H1 (cell line): ENCODE data around the gene ST6GALNAC3. TPM values are rescaled to one million over a fixed set of nuclear protein-coding genes. Genes with fewer than 3 reads are reported as not detected.

Experiments used
- CTCF ChIA-PET: fragments of 300-600 bp; sonication (Branson Sonifier 250); formaldehyde crosslinking; loops from one replicate; lab custom pipeline; 2021; ENCODE audit not compliant: partially characterized antibody; lab: Charles Lee
- POLR2A ChIA-PET: fragments of 300-600 bp; sonication (Branson Sonifier 250); formaldehyde crosslinking; loops from one replicate; lab custom pipeline; 2021; ENCODE audit warnings: inconsistent platforms; ENCODE audit not compliant: partially characterized antibody; lab: Charles Lee
- DNase-seq, 2 experiments: peaks; one replicate each; pipeline versions ENCODE4 v3.0.0 to v3.0.0-alpha.2; 2010 to 2022; ENCODE audit warnings: low spot score in 2 of 2, low read depth in 1 of 2, mixed read lengths in 1 of 2
- FAIRE-seq: peaks from 2 replicates; lab custom pipeline; 2011; peaks lifted over from hg19 to GRCh38; lab: Jason Lieb, UNC
- H2AFZ ChIP-seq: 2 replicates; pipeline ENCODE4 v1.8.1; 2012; ENCODE audit warnings: low read length, inconsistent platforms
- H2AK5ac ChIP-seq: 2 replicates; pipeline ENCODE4 v1.6.1; 2013; ENCODE audit warnings: low read depth, low read length
- H2BK120ac ChIP-seq: replicated peaks from 2 replicates; pipeline ENCODE3; 2013; ENCODE audit warnings: low read depth, low read length, inconsistent platforms
- H2BK12ac ChIP-seq: 2 replicates; pipeline ENCODE4 v1.6.1; 2013; ENCODE audit warnings: low read depth, low read length
- H2BK15ac ChIP-seq: 2 replicates; pipeline ENCODE4 v1.6.1; 2013; ENCODE audit warnings: low read length
- H2BK20ac ChIP-seq: 2 replicates; pipeline ENCODE4 v1.6.1; 2013; ENCODE audit warnings: low read length
- H2BK5ac ChIP-seq: 2 replicates; pipeline ENCODE4 v1.6.1; 2013; ENCODE audit warnings: low read depth, low read length
- H3K14ac ChIP-seq: 2 replicates; pipeline ENCODE4 v1.6.1; 2013; ENCODE audit warnings: inconsistent platforms; ENCODE audit not compliant: insufficient read length
- H3K18ac ChIP-seq: 2 replicates; pipeline ENCODE4 v1.6.1; 2013; ENCODE audit warnings: low read length; ENCODE audit errors: extremely low read depth
- H3K23ac ChIP-seq: 2 replicates; pipeline ENCODE4 v1.6.1; 2013; ENCODE audit warnings: inconsistent platforms; ENCODE audit not compliant: insufficient read length
- H3K23me2 ChIP-seq: 2 replicates; pipeline ENCODE4 v1.6.1; 2013; ENCODE audit warnings: low read depth, low read length
- H3K27ac ChIP-seq: 2 replicates; pipeline ENCODE4 v1.6.1; 2011; ENCODE audit warnings: low read depth, low read length, inconsistent platforms
- H3K27me3 ChIP-seq, 4 experiments: replicated peaks in 1 of 4; 1 replicate in 1 of 4; 2 replicates in 3 of 4; pipeline versions ENCODE4 v1.6.1 to v1.8.1; 2011 to 2013; ENCODE audit warnings: low read length in 3 of 4, mild to moderate bottlenecking in 3 of 4, inconsistent platforms in 2 of 4, mixed read lengths in 2 of 4, moderate library complexity in 1 of 4; ENCODE audit not compliant: control insufficient read depth in 3 of 4, insufficient read depth in 3 of 4; ENCODE audit errors: extremely low read depth in 1 of 4
- H3K36me3 ChIP-seq, 4 experiments: 2 replicates each; pipeline versions ENCODE4 v1.6.1 to v1.8.1; 2011 to 2013; ENCODE audit warnings: mild to moderate bottlenecking in 4 of 4, low read length in 3 of 4, moderate library complexity in 2 of 4, control low read depth in 1 of 4, inconsistent platforms in 1 of 4; ENCODE audit not compliant: insufficient read depth in 4 of 4, control insufficient read depth in 2 of 4
- H3K4ac ChIP-seq: replicated peaks from 2 replicates; pipeline ENCODE3; 2013; ENCODE audit warnings: low read length, low read depth, mixed read lengths, inconsistent platforms; ENCODE audit not compliant: insufficient read length
- H3K4me1 ChIP-seq, 4 experiments: replicated peaks in 1 of 4; 1 replicate in 1 of 4; 2 replicates in 3 of 4; pipeline versions ENCODE4 v1.6.1 to v1.8.1; 2011 to 2013; ENCODE audit warnings: low read length in 3 of 4, inconsistent platforms in 2 of 4, mixed read lengths in 1 of 4; ENCODE audit not compliant: insufficient read depth in 4 of 4, control insufficient read depth in 3 of 4
- H3K4me2 ChIP-seq, 2 experiments: 2 replicates each; pipeline versions ENCODE4 v1.6.1 to v1.8.1; 2011 to 2013; ENCODE audit warnings: low read depth in 2 of 2, low read length in 2 of 2, control low read depth in 1 of 2, inconsistent platforms in 1 of 2, mild to moderate bottlenecking in 1 of 2; ENCODE audit not compliant: insufficient read depth in 1 of 2
- H3K4me3 ChIP-seq, 4 experiments: fragments of 200-600, 300-600 bp in 1 of 4; sonication (generic), shearing (Covaris generic), sonication (Bioruptor Twin) in 1 of 4; 2 replicates each; pipeline versions ENCODE4 v1.5.1 to v1.8.1; 2011 to 2016; ENCODE audit warnings: low read length in 4 of 4, low read depth in 3 of 4, control low read depth in 2 of 4, inconsistent platforms in 2 of 4, mild to moderate bottlenecking in 2 of 4, mixed read lengths in 1 of 4, moderate library complexity in 1 of 4; ENCODE audit not compliant: insufficient read depth in 2 of 4; ENCODE audit errors: extremely low read depth in 1 of 4
- H3K56ac ChIP-seq: replicated peaks from 2 replicates; pipeline ENCODE3; 2013; ENCODE audit warnings: low read depth, mild to moderate bottlenecking, mixed read lengths, low read length, inconsistent platforms; ENCODE audit not compliant: insufficient read length
- H3K79me1 ChIP-seq: 2 replicates; pipeline ENCODE4 v1.6.1; 2013; ENCODE audit warnings: low read depth, low read length, control low read depth
- H3K79me2 ChIP-seq, 2 experiments: 2 replicates each; pipeline versions ENCODE4 v1.6.1 to v1.8.1; 2012 to 2013; ENCODE audit warnings: low read length in 2 of 2, mild to moderate bottlenecking in 2 of 2, inconsistent platforms in 1 of 2; ENCODE audit not compliant: insufficient read depth in 2 of 2, control insufficient read depth in 1 of 2
- H3K9ac ChIP-seq, 4 experiments: replicated peaks in 1 of 4; 1 replicate in 1 of 4; 2 replicates in 3 of 4; pipeline versions ENCODE4 v1.6.1 to v1.8.1; 2011 to 2013; ENCODE audit warnings: low read depth in 3 of 4, low read length in 3 of 4, control low read depth in 2 of 4, mild to moderate bottlenecking in 2 of 4, moderate library complexity in 2 of 4, inconsistent platforms in 1 of 4; ENCODE audit errors: extremely low read depth in 1 of 4
- H3K9me3 ChIP-seq, 2 experiments: 2 replicates each; pipeline versions ENCODE4 v1.6.1 to v1.8.1; 2012 to 2013; ENCODE audit warnings: mild to moderate bottlenecking in 2 of 2, moderate library complexity in 2 of 2, control low read depth in 1 of 2, inconsistent platforms in 1 of 2, low read depth in 1 of 2, low read length in 1 of 2, mixed read lengths in 1 of 2; ENCODE audit not compliant: insufficient read depth in 2 of 2
- H4K20me1 ChIP-seq, 2 experiments: replicated peaks in 1 of 2; 2 replicates each; pipeline versions ENCODE3 to v1.8.1; 2011 to 2013; ENCODE audit warnings: inconsistent platforms in 2 of 2, low read length in 2 of 2, mild to moderate bottlenecking in 1 of 2; ENCODE audit not compliant: insufficient read depth in 2 of 2, control insufficient read depth in 1 of 2
- H4K5ac ChIP-seq: 2 replicates; pipeline ENCODE4 v1.6.1; 2013; ENCODE audit warnings: low read length, low read depth, mixed read lengths, inconsistent platforms; ENCODE audit not compliant: insufficient read length
- H4K8ac ChIP-seq: 2 replicates; pipeline ENCODE4 v1.8.0; 2013; ENCODE audit warnings: mild to moderate bottlenecking, moderate library complexity, low read length, inconsistent platforms; ENCODE audit not compliant: insufficient read depth; ENCODE audit errors: extremely low read depth
- H4K91ac ChIP-seq: replicated peaks from 2 replicates; pipeline ENCODE3; 2013; ENCODE audit warnings: low read length, mixed read lengths, inconsistent platforms; ENCODE audit not compliant: insufficient read length
- EP300 ChIP-seq, 2 experiments: IDR thresholded peaks; 1 replicate in 1 of 2; 2 replicates in 1 of 2; pipeline ENCODE4 v1.6.1; 2011 to 2012; ENCODE audit warnings: low read depth in 2 of 2, low read length in 2 of 2, mild to moderate bottlenecking in 2 of 2, borderline replicate concordance in 1 of 2, inconsistent platforms in 1 of 2, moderate library complexity in 1 of 2
- PHF8 ChIP-seq: fragments of 200-600 bp; sonication (generic); conservative IDR thresholded peaks from 2 replicates; pipeline ENCODE4 v1.7.1; 2012; ENCODE audit warnings: low read depth, mild to moderate bottlenecking, inconsistent platforms, low read length, moderate library complexity
- RXRA ChIP-seq: IDR thresholded peaks from 2 replicates; pipeline ENCODE4 v1.6.1; 2011; ENCODE audit warnings: low read depth, mild to moderate bottlenecking, low read length, moderate library complexity; ENCODE audit not compliant: insufficient read depth
- TBP ChIP-seq: IDR thresholded peaks from 2 replicates; pipeline ENCODE4 v1.6.1; 2011; ENCODE audit warnings: low read depth, low read length, improper control_type of control experiment
- WGBS, 2 experiments: shearing (Covaris generic) in 1 of 2; methylation state at CpG; one replicate each; pipeline versions ENCODE4 v1.1.6 to v1.1.7; 2013 to 2015; ENCODE audit warnings: low lambda C conversion rate in 2 of 2, mixed read lengths in 2 of 2, inconsistent platforms in 1 of 2, low coverage in 1 of 2, missing lambda C conversion rate in 1 of 2; ENCODE audit not compliant: insufficient replicate concordance in 2 of 2, insufficient coverage in 1 of 2, insufficient read length in 1 of 2; ENCODE audit errors: extremely low coverage in 1 of 2, missing lambda C conversion rate in 1 of 2; 5-methylcytosine and 5-hydroxymethylcytosine counted together
- polyA plus RNA-seq, 7 experiments: library from polyadenylated mRNA; depleted of rRNA in 3 of 7; stranded (reverse) in 5 of 7; unstranded in 2 of 7; fragments of >200 nt in 5 of 7; fragments of 200-250 nt in 2 of 7; gene quantifications; 1 replicate in 5 of 7; 2 replicates in 1 of 7; 4 replicates in 1 of 7; pipeline versions ENCODE4 v1.2.1 to v1.2.3, GENCODE V29; 2011 to 2013; ENCODE audit warnings: missing spikeins in 2 of 7, mixed read lengths in 2 of 7
- total RNA-seq: library from RNA; stranded (reverse); fragmentation: NEBNext Ultra II Directional; extraction: Animal tissue kit (Norgen Biotek cat#: 25700); gene quantifications from 2 replicates; pipeline ENCODE4 v1.2.1, GENCODE V29; 2021

The ST6GALNAC3 gene
- total and polyA plus RNA-seq, 2 of the 8 experiments (the other 6 are each of a cell fraction or from before 2014, with no cell fraction given), result 4.9 to 19.0 TPM

DNA sequence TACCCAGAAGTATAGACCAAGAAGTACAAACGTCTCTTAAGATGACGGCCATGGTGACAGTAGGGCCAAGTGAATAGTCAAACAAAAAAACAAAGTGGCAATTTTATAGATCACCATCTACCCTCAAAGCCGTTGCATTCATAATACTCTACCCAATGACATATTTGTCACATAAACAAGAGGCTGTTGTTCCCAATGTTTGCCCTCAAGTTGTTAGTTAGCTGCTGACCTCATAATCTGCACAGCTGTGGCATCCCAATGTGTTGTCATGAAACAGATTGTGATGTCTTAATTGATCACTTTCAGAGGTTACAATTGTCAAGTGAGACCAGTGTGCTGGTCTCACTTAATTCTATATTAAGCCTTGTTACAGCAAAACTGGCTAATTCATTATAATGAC lies 333.8 kb downstream of the ST6GALNAC3 start:
- no peaks in the 10 kb centered on the region for H3K79me2 ChIP-seq
- no peak overlapping the region for H4K91ac ChIP-seq
- H2BK120ac ChIP-seq, result no peak overlapping the region
- no peak overlapping the region for H3K4me2 ChIP-seq
- no peak for TF ChIP-seq RXRA
- no peak for TF ChIP-seq PHF8
- no peak for TF ChIP-seq EP300 (IDR thresholded peaks at IDR 0.05; ENCODE audit: borderline replicate concordance in 1 of 2, low read depth in 2 of 2, low read length in 2 of 2)
- TF ChIP-seq TBP, result no peak
- H3K14ac ChIP-seq, result no peak overlapping the region
- H2AFZ ChIP-seq, result no peak overlapping the region
- H2BK5ac ChIP-seq, result no peak overlapping the region
- H2AK5ac ChIP-seq, result no peak overlapping the region
- no peaks in the 10 kb centered on the region for H3K4me1 ChIP-seq
- no peak overlapping the region for H3K4me3 ChIP-seq
- no peak overlapping the region for H4K8ac ChIP-seq
- FAIRE-seq, result no peak
- H2BK15ac ChIP-seq, result no peak overlapping the region
- H3K9me3 ChIP-seq, result no peaks in the 10 kb centered on the region
- no peak overlapping the region for H3K27ac ChIP-seq
- no peak for DNase-seq
- H3K36me3 ChIP-seq, result no peaks in the 10 kb centered on the region
- peaks cover 2% of the 10 kb centered on the region; the same call in 1 of the 2 replicates for H3K23me2 ChIP-seq
- H3K9ac ChIP-seq, result no peak overlapping the region
- H2BK12ac ChIP-seq, result no peak overlapping the region
- CTCF ChIA-PET, result interaction anchor here (1.4 kb wide), 1 partner anchor 20 kb away, joined by 3 read pairs; no protein-coding TSS in a partner anchor
- H4K5ac ChIP-seq, result no peak overlapping the region
- no peaks in the 10 kb centered on the region for H4K20me1 ChIP-seq
- POLR2A ChIA-PET, result no interaction called here
- no peak overlapping the region for H3K4ac ChIP-seq
- H3K79me1 ChIP-seq, result no peaks in the 10 kb centered on the region
- H3K27me3 ChIP-seq, result peaks cover 0 to 2% (median 0%) of the 10 kb centered on the region in 4 experiments; a peak in 1 of 7 replicates
- no peak overlapping the region for H3K18ac ChIP-seq
- no peak overlapping the region for H2BK20ac ChIP-seq
- H3K23ac ChIP-seq, result no peak overlapping the region
- no peak overlapping the region for H3K56ac ChIP-seq
- WGBS, 2 experiments, result 94% methylated on average over 3 of the region's 3 CpGs; no CpG with 5 or more reads in 1 of the 2 experiments
